Smooth muscle cell (in vitro differentiated cells): ENCODE measurements around the gene TMEM217. TPM values are rescaled to one million over a fixed set of nuclear protein-coding genes. Genes with fewer than 3 reads are reported as not detected.
A peak's percentile ranks its signal among the peaks of the same experiment; 100 is the strongest.

ENCODE experiments used
- DNase-seq: peaks from one replicate; lab custom pipeline; 2025; ENCODE audit not compliant: unreplicated experiment; lab: John Stamatoyannopoulos, UW
- H2AFZ ChIP-seq: fragments of 200-600 bp; sonication (generic); 2 replicates; pipeline ENCODE4 v1.6.0; 2016; ENCODE audit warnings: antibody characterized with exemption, low read depth, mild to moderate bottlenecking
- H3F3A ChIP-seq: fragments of 200-600 bp; sonication (generic); 2 replicates; pipeline ENCODE4 v1.6.0; 2017; ENCODE audit warnings: antibody characterized with exemption, low read depth
- H3K27ac ChIP-seq: fragments of 200-600 bp; sonication (generic); 2 replicates; pipeline ENCODE4 v1.5.1; 2016; ENCODE audit warnings: low read depth, mild to moderate bottlenecking
- H3K27me3 ChIP-seq: fragments of 200-600 bp; sonication (generic); 2 replicates; pipeline ENCODE4 v1.6.1; 2016; ENCODE audit warnings: low read depth, mild to moderate bottlenecking
- H3K36me3 ChIP-seq: fragments of 200-600 bp; sonication (generic); 2 replicates; pipeline ENCODE4 v1.5.1; 2016; ENCODE audit warnings: low read depth
- H3K4me1 ChIP-seq: fragments of 200-600 bp; sonication (generic); 2 replicates; pipeline ENCODE4 v1.5.1; 2016; ENCODE audit warnings: low read depth
- H3K4me2 ChIP-seq: fragments of 200-600 bp; sonication (generic); 2 replicates; pipeline ENCODE4 v1.6.0; 2016; ENCODE audit warnings: mild to moderate bottlenecking
- H3K4me3 ChIP-seq: fragments of 200-600 bp; sonication (generic); 2 replicates; pipeline ENCODE4 v1.5.1; 2016; ENCODE audit warnings: mild to moderate bottlenecking
- H3K79me2 ChIP-seq: fragments of 200-600 bp; sonication (generic); 2 replicates; pipeline ENCODE4 v1.6.0; 2016; ENCODE audit warnings: low read depth, mild to moderate bottlenecking
- H3K9ac ChIP-seq: fragments of 200-600 bp; sonication (generic); 2 replicates; pipeline ENCODE4 v1.6.0; 2016; ENCODE audit warnings: low read depth
- H3K9me3 ChIP-seq: fragments of 200-600 bp; sonication (generic); replicated peaks from 2 replicates; pipeline ENCODE4 v1.5.1; 2016; ENCODE audit warnings: low read depth
- H4K20me1 ChIP-seq: fragments of 200-600 bp; sonication (generic); 2 replicates; pipeline ENCODE4 v1.6.0; 2016; ENCODE audit warnings: low read depth
- WGBS: methylation state at CpG from one replicate; pipeline ENCODE4 v1.1.7; 2016; ENCODE audit warnings: low lambda C conversion rate; 5-methylcytosine and 5-hydroxymethylcytosine counted together
- polyA plus RNA-seq: library from polyadenylated mRNA; unstranded; fragments of >200 nt; fragmentation: Nextera tagmentation; extraction: Ambion mirVana; gene quantifications from 2 replicates; pipeline ENCODE4 v1.2.1, GENCODE V29; 2016
- total RNA-seq: library from RNA; depleted of rRNA; stranded (reverse); fragments of >200 nt; gene quantifications from 2 replicates; pipeline ENCODE4 v1.2.3, GENCODE V29; 2014
- TF ChIP-seq, protein P1 (sequence below): fragments of 200-600 bp; sonication (generic); IDR thresholded peaks from 2 replicates; pipeline ENCODE4 v1.5.1; 2017; ENCODE audit warnings: borderline replicate concordance, mild to moderate bottlenecking, antibody characterized with exemption; ENCODE audit not compliant: insufficient read depth, poor library complexity, severe bottlenecking

TMEM217 gene
- total and polyA plus RNA-seq, 2 experiments from 2014 or later = 0.31 to 1.2 TPM

DNA sequence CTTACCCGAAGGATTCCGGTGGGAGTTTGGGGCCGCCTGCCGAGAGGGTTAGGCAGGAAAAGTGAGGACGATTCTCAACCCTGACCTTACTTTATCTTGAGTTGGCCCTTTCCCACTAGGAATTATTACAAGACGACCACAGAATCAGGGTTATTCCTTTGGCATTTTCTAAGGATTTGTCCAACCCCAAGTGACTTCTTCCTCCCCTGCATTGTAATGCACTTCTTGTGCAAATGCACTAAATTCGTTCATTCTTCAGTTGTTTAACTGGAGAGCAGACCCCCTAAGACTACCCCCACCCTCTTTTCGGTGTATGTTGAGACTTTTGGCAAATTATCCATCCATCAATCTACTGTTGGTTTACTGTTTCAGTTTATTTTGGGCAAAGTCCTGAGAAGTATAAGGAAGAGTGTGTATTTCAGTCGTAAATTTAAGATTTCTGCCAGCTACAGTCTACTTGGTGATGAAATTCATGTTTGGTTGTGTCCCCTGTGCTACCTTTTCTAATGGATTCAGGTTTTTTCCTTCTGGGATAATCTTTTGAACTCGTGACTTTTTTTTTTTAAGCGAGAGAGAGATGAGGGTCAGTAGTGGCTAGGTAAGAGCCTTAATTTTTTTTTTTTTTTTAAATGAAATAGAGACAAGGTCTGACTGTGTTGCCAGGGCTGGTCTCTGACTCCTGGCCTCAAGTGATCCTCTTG is 611 bp upstream of the TMEM217 start:
- H3K4me2 ChIP-seq = peak overlapping the region; percentile 93
- H3K4me1 ChIP-seq = no peaks in the 10 kb centered on the region
- H3K9me3 ChIP-seq = no peaks in the 10 kb centered on the region
- peak overlapping the region; percentile 97 for H3K9ac ChIP-seq
- H3K36me3 ChIP-seq = no peaks in the 10 kb centered on the region
- peak overlapping the region; percentile 78 for H2AFZ ChIP-seq
- DNase-seq = no peak
- H3F3A ChIP-seq = no peaks in the 10 kb centered on the region
- H4K20me1 ChIP-seq = peaks cover 22% of the 10 kb centered on the region
- H3K27ac ChIP-seq = peak overlapping the region; percentile 79
- 17% methylated on average over 11 of the region's 11 CpGs for WGBS
- H3K4me3 ChIP-seq = peak overlapping the region; percentile 78
- no peaks in the 10 kb centered on the region for H3K27me3 ChIP-seq
- peaks cover 52% of the 10 kb centered on the region for H3K79me2 ChIP-seq
- TF ChIP-seq, protein P1, sequence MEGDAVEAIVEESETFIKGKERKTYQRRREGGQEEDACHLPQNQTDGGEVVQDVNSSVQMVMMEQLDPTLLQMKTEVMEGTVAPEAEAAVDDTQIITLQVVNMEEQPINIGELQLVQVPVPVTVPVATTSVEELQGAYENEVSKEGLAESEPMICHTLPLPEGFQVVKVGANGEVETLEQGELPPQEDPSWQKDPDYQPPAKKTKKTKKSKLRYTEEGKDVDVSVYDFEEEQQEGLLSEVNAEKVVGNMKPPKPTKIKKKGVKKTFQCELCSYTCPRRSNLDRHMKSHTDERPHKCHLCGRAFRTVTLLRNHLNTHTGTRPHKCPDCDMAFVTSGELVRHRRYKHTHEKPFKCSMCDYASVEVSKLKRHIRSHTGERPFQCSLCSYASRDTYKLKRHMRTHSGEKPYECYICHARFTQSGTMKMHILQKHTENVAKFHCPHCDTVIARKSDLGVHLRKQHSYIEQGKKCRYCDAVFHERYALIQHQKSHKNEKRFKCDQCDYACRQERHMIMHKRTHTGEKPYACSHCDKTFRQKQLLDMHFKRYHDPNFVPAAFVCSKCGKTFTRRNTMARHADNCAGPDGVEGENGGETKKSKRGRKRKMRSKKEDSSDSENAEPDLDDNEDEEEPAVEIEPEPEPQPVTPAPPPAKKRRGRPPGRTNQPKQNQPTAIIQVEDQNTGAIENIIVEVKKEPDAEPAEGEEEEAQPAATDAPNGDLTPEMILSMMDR = no peak

DNA sequence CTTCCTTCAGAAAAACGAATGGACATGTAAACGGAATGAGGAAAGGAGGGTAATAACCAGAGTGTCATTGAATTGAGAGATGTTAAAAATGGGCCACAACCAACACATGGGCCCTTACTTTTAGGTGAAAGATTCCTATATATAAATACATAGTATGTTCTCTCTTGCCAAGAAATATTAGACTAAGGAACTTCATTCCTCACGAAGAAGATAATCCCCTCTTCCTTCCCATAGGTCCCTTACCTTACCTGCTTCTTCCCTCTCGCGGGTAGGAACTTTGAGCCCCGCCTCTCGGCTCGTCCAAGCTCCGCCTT is 667 bp downstream of the TMEM217 start:
- H3K27me3 ChIP-seq = no peaks in the 10 kb centered on the region
- peaks cover 11% of the 10 kb centered on the region for H4K20me1 ChIP-seq
- peaks cover 39% of the 10 kb centered on the region for H3K79me2 ChIP-seq
- WGBS = 1% methylated on average over 9 of the region's 9 CpGs
- H3K4me3 ChIP-seq = peak overlapping the region; percentile 78
- H3K9me3 ChIP-seq = no peaks in the 10 kb centered on the region
- no peak overlapping the region for H3K9ac ChIP-seq
- H3F3A ChIP-seq = no peaks in the 10 kb centered on the region
- H3K27ac ChIP-seq = no peak overlapping the region
- TF ChIP-seq, protein P1 = no peak
- H2AFZ ChIP-seq = peak overlapping the region; percentile 74
- no peaks in the 10 kb centered on the region for H3K4me1 ChIP-seq
- DNase-seq = no peak
- H3K4me2 ChIP-seq = peak overlapping the region; percentile 93
- H3K36me3 ChIP-seq = no peaks in the 10 kb centered on the region

DNA sequence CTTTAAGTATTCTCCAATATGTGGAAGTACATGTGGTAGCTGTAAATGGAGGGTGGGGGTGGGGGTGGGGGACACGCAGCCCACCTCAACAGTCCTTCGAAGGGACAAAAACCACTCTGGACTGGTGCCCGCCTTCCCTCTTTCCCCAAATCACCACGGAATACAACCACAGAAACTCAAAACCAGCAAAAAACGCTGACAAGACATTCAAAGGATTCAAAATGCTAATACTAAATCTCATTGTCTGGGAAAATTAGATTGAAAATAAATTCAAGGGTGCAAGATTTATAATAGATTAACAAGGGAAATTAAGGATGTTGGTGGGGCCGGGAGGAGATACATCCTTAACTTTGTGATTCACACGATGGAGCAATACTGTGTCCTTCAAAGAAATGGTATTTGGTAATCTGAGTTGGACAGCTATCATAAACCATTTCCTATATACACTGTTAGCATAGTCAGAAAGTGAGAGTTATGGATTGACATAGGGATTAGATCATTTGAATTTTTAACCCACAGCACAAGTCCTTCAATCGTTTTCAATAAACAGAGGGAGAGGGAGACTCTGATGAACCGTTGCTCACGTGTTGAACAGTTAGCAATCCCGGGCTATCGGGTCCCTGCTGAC is 1.1 kb downstream of the TMEM217 start:
- H3K79me2 ChIP-seq = peaks cover 36% of the 10 kb centered on the region
- H4K20me1 ChIP-seq = peaks cover 8% of the 10 kb centered on the region
- no peaks in the 10 kb centered on the region for H3K27me3 ChIP-seq
- peak overlapping the region; percentile 78 for H3K4me3 ChIP-seq
- no peak overlapping the region for H3K27ac ChIP-seq
- H3K4me1 ChIP-seq = no peaks in the 10 kb centered on the region
- WGBS = 53% methylated on average over 12 of the region's 12 CpGs
- no peaks in the 10 kb centered on the region for H3K9me3 ChIP-seq
- TF ChIP-seq, protein P1 = no peak
- H2AFZ ChIP-seq = peak overlapping the region; percentile 74
- no peaks in the 10 kb centered on the region for H3F3A ChIP-seq
- peak overlapping the region; percentile 93 for H3K4me2 ChIP-seq
- no peak overlapping the region for H3K9ac ChIP-seq
- H3K36me3 ChIP-seq = no peaks in the 10 kb centered on the region
- no peak for DNase-seq
